IMR-90 (cell line): ENCODE results near the gene TRAF1. TPM values are rescaled to one million over a fixed set of nuclear protein-coding genes. Genes with fewer than 3 reads are reported as not detected.

Experiments used
- polyA plus RNA-seq, 3 experiments: library from polyadenylated mRNA; depleted of rRNA; stranded (reverse); fragments of >200 nt; gene quantifications; 2 replicates each; pipeline ENCODE4 v1.2.3, GENCODE V29; 2012; ENCODE audit warnings: low replicate concordance in 1 of 3
- total RNA-seq: library from RNA; depleted of rRNA; stranded (reverse); fragments of >200 nt; gene quantifications from 2 replicates; pipeline ENCODE4 v1.2.3, GENCODE V29; 2012; rRNA removed

The TRAF1 gene
- total and polyA plus RNA-seq, 2 of the 4 experiments (the other 2 are of a cell fraction): 3.9 to 4.1 TPM

Other genes with a start within 250 kb of the TRAF1 start
- 3.4 and 4.7 TPM in 2 replicates for gene MEGF9, start 212.3 kb downstream of the TRAF1 start, total RNA-seq
- 3.0 and 3.4 TPM in 2 replicates for gene MEGF9, start 212.3 kb downstream of the TRAF1 start, polyA plus RNA-seq (2012; rRNA removed)
- gene FBXW2, start 133.4 kb downstream of the TRAF1 start, total RNA-seq: 27.1 and 35.6 TPM in 2 replicates
- 32.3 and 43.5 TPM in 2 replicates for gene FBXW2, start 133.4 kb downstream of the TRAF1 start, polyA plus RNA-seq (2012; rRNA removed)
- gene PSMD5, start 83.9 kb downstream of the TRAF1 start, total RNA-seq: 25.6 and 38.9 TPM in 2 replicates
- gene PSMD5, start 83.9 kb downstream of the TRAF1 start, polyA plus RNA-seq (2012; rRNA removed): 23.1 and 26.1 TPM in 2 replicates
- gene PHF19, start 49.6 kb downstream of the TRAF1 start, total RNA-seq: 36.1 and 37.6 TPM in 2 replicates
- gene PHF19, start 49.6 kb downstream of the TRAF1 start, polyA plus RNA-seq (2012; rRNA removed): 55.6 and 56.9 TPM in 2 replicates
- 2.3 and 2.8 TPM in 2 replicates for gene C5, start 123.5 kb upstream of the TRAF1 start, total RNA-seq
- gene C5, start 123.5 kb upstream of the TRAF1 start, polyA plus RNA-seq (2012; rRNA removed): 1.0 and 1.5 TPM in 2 replicates
- gene CNTRL, start 148.2 kb upstream of the TRAF1 start, total RNA-seq: 7.3 and 10.6 TPM in 2 replicates
- 3.6 and 4.5 TPM in 2 replicates for gene CNTRL, start 148.2 kb upstream of the TRAF1 start, polyA plus RNA-seq (2012; rRNA removed)